Stimulated activated naive CD8-positive, alpha-beta T cell treated with anti-CD3 and anti-CD28 coated beads, Interleukin-15, amount 100 ng/mL, for 72 hours (primary cell): ENCODE data around the gene STARD5.
A peak's percentile ranks its signal among the peaks of the same experiment; 100 is the strongest.

Source experiments
- ATAC-seq: fragments of 150-1000 bp; cut with Tn5 transposase; 2 replicates; pipeline ENCODE4 v1.10.0; 2021; ENCODE audit warnings: mild to moderate bottlenecking, moderate library complexity
- DNase-seq, 2 donors: peaks; one replicate each; pipeline ENCODE4 v3.0.0; 2021 to 2022
- H3K27ac Mint-ChIP-seq, 2 donors: one replicate each; pipeline ENCODE4 v1.8.0; 2022; ENCODE audit warnings: mild to moderate bottlenecking in 2 of 2, mixed read lengths in 2 of 2, moderate library complexity in 2 of 2
- H3K27me3 Mint-ChIP-seq: one replicate; pipeline ENCODE4 v1.8.0; 2022; ENCODE audit warnings: mixed read lengths
- H3K4me1 Mint-ChIP-seq: one replicate; pipeline ENCODE4 v1.8.0; 2022; ENCODE audit warnings: mild to moderate bottlenecking, mixed read lengths
- H3K4me3 Mint-ChIP-seq, 2 donors: one replicate each; pipeline ENCODE4 v1.8.0; 2022; ENCODE audit warnings: mild to moderate bottlenecking in 2 of 2, mixed read lengths in 2 of 2, moderate library complexity in 1 of 2
- H3K9me3 Mint-ChIP-seq, 2 donors: one replicate each; pipeline ENCODE4 v1.8.0; 2022; ENCODE audit warnings: mixed read lengths in 2 of 2

STARD5 gene

GRCh38 chr15:81309647-81310450 is 14.1 kb downstream of the STARD5 start:
- DNase-seq, result no peak
- H3K4me1 Mint-ChIP-seq, result peaks cover 95% of the 10 kb centered on the region
- ATAC-seq, result peak; percentile 14
- H3K27ac Mint-ChIP-seq, result no peak overlapping the region
- H3K9me3 Mint-ChIP-seq, result no peaks in the 10 kb centered on the region
- no peaks in the 10 kb centered on the region for H3K27me3 Mint-ChIP-seq
- H3K4me3 Mint-ChIP-seq, result no peak overlapping the region

GRCh38 chr15:81308260-81308659 is 15.7 kb downstream of the STARD5 start:
- DNase-seq, result no peak
- H3K27ac Mint-ChIP-seq, result no peak overlapping the region
- ATAC-seq, result no peak
- no peaks in the 10 kb centered on the region for H3K27me3 Mint-ChIP-seq
- H3K9me3 Mint-ChIP-seq, result no peaks in the 10 kb centered on the region
- no peak overlapping the region for H3K4me3 Mint-ChIP-seq
- H3K4me1 Mint-ChIP-seq, result peaks cover 96% of the 10 kb centered on the region

- Mint-ChIP-seq H3K4me1 (peaks cover 73% of the 10 kb centered on the region), H3K27ac (peak overlapping the region; percentile 82 to 91), H3K9me3 (no peaks in the 10 kb centered on the region), H3K4me3 (peak overlapping the region; percentile 99 to 100), H3K27me3 (no peaks in the 10 kb centered on the region)
- no peak for DNase-seq
- no peak for ATAC-seq
Measured at GRCh38 chr15:81304226-81304625, 19.7 kb downstream of the STARD5 start.

GRCh38 chr15:81303244-81304225 is 20.4 kb downstream of the STARD5 start:
- Mint-ChIP-seq H3K4me3 (peak overlapping the region; percentile 99 to 100), H3K27me3 (no peaks in the 10 kb centered on the region), H3K9me3 (no peaks in the 10 kb centered on the region), H3K27ac (peak overlapping the region; percentile 89 to 91), H3K4me1 (peaks cover 66% of the 10 kb centered on the region)
- ATAC-seq (no peak), DNase-seq (no peak)

DNA sequence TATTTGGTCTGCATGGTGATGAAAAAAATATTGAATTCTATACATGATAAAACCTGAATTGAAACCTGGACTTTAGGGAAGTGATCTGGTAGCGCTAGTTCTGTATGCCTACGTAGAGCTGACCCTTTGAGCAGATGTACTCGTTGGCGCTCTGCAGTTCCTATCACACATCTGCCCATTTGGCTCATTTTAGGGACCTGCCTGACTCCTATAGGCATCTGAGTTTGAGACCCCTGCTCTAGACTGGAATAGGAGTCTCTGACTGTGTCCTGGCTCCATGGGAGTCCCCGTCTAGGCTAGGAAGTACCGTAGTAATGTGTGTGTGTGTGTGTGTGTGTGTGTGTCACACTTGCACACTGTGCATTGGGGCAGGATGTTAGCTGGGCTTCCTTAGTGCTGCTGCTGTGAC is 21.2 kb downstream of the STARD5 start:
- Mint-ChIP-seq H3K4me1 (peaks cover 60% of the 10 kb centered on the region), H3K27ac (peak overlapping the region; percentile 82 to 89), H3K9me3 (no peaks in the 10 kb centered on the region), H3K4me3 (peak overlapping the region; percentile 99 to 100), H3K27me3 (no peaks in the 10 kb centered on the region)
- ATAC-seq (no peak), DNase-seq (no peak)

DNA sequence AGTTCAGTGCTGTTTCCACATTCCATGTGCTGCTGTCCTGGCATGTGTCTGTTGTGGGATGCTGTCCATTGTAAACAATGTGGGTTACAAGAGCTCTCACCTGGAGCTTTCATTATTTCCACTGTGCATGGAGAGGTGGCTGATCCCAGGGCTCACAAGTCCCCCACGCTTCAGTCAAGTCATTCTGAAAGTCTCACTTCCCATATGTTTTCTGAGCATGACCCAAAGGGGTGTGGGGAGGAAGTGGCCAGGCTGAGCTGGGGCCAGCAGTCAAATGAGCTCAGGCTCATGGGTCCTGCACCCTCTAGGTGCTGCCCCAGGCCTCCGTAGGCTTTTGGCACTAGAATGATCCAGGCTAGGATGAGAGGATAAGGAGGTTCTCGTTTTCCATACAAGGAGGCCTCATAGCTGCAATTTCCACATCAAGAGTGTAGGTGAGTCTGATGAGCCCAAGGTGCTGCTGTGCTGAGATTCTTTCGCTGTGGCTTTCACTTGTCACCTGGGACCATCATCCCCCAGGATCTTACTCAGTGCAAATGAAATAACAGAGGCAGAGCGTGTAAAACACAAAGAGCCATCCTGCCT is 22.0 kb downstream of the STARD5 start:
- peak; percentile 84 for ATAC-seq
- peak overlapping the region; percentile 99 to 100 for H3K4me3 Mint-ChIP-seq

DNA sequence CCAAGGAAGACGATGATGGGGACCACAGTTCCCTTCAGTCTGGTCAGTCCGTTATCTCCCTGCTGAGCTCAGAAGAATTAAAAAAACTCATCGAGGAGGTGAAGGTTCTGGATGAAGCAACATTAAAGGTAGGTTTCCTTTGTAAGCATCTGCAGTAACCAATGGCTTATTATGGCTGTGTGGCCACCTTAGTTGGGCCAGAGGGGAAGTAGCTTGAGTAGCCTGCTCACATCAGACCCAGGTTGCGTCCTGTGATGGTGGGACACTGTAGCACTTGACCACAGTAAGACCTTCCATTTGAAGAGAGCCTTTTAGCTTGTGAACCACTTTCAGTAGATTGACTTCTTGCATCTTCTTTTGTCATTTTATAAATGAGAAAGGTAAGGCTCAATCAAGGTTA is 22.6 kb downstream of the STARD5 start:
- H3K27me3 Mint-ChIP-seq, result no peaks in the 10 kb centered on the region
- peaks cover 55% of the 10 kb centered on the region for H3K4me1 Mint-ChIP-seq
- no peaks in the 10 kb centered on the region for H3K9me3 Mint-ChIP-seq
- no peak for DNase-seq
- no peak for ATAC-seq
- H3K27ac Mint-ChIP-seq, result peak overlapping the region; percentile 28 to 78
- peak overlapping the region; percentile 99 to 100 for H3K4me3 Mint-ChIP-seq

More for the DNA sequence above, 22.0 kb downstream of the STARD5 start:
- no peaks in the 10 kb centered on the region for H3K27me3 Mint-ChIP-seq
- H3K9me3 Mint-ChIP-seq, result no peaks in the 10 kb centered on the region
- H3K4me1 Mint-ChIP-seq, result peaks cover 55% of the 10 kb centered on the region
- peak; percentile 39 to 76 for DNase-seq
- H3K27ac Mint-ChIP-seq, result peak overlapping the region in 1 of 2 donors; percentile 68

GRCh38 chr15:81299630-81300273 is 24.2 kb downstream of the STARD5 start:
- Mint-ChIP-seq H3K9me3 (no peaks in the 10 kb centered on the region), H3K4me1 (peaks cover 55% of the 10 kb centered on the region), H3K4me3 (peak overlapping the region; percentile 99 to 100), H3K27me3 (no peaks in the 10 kb centered on the region), H3K27ac (peak overlapping the region; percentile 95)
- ATAC-seq, result no peak
- DNase-seq, result no peak

GRCh38 chr15:81299156-81299555 is 24.8 kb downstream of the STARD5 start:
- Mint-ChIP-seq H3K4me3 (peak overlapping the region; percentile 99 to 100), H3K4me1 (peaks cover 55% of the 10 kb centered on the region), H3K27ac (peak overlapping the region; percentile 95), H3K9me3 (no peaks in the 10 kb centered on the region), H3K27me3 (no peaks in the 10 kb centered on the region)
- DNase-seq, result no peak
- ATAC-seq, result no peak

DNA sequence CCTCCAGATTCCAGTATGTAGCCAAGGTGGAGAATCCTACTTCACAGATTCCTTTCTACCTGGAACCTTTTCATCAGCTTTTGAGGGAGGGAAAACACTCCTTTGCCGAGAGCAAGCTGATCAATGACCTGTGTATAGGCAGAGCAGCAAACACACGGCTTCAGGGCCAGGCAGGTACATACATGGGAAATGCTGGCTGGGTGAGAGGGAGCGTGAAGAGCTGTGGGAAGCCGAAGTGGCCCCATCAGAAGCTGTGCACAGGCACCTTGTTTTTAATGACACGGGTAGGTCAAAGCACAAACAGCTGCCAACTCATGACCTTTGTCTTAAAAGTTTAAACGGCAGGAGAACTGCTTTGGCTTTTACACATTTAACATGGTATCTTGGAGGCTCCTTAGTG is 25.3 kb downstream of the STARD5 start:
- H3K9me3 Mint-ChIP-seq, result no peaks in the 10 kb centered on the region
- peak overlapping the region; percentile 95 for H3K27ac Mint-ChIP-seq
- no peaks in the 10 kb centered on the region for H3K27me3 Mint-ChIP-seq
- H3K4me1 Mint-ChIP-seq, result peaks cover 55% of the 10 kb centered on the region
- peak overlapping the region; percentile 99 to 100 for H3K4me3 Mint-ChIP-seq
- DNase-seq (no peak), ATAC-seq (no peak)

GRCh38 chr15:81297603-81298575 is 26.1 kb downstream of the STARD5 start:
- Mint-ChIP-seq H3K27me3 (no peaks in the 10 kb centered on the region), H3K27ac (peak overlapping the region; percentile 82 to 89), H3K4me1 (peaks cover 55% of the 10 kb centered on the region), H3K9me3 (no peaks in the 10 kb centered on the region), H3K4me3 (peak overlapping the region; percentile 99 to 100)
- ATAC-seq, result no peak
- no peak for DNase-seq

GRCh38 chr15:81297147-81297572 is 26.8 kb downstream of the STARD5 start:
- H3K27me3 Mint-ChIP-seq, result no peaks in the 10 kb centered on the region
- DNase-seq, result no peak

DNA sequence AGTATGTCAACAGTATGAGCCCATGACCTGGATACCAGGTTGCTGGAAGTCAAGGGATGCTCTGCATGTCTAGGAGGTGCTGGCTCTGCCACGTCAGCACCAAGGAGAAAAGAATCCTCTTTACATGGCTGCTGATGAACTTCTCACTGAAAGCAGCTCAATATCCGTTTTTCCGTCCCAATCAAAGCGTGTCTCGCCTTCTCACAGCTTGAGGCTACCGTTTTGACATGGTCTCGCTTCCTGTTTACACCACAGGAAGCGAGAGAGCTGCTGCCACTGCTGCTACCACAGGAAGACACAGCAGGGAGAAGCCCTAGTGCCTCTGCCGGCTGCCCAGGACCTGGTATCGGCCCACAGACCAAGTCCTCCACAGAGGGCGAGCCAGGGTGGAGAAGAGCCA is 27.3 kb downstream of the STARD5 start:
- ATAC-seq (peak; percentile 62), DNase-seq (peak; percentile 70 to 85)
- Mint-ChIP-seq H3K27me3 (no peaks in the 10 kb centered on the region), H3K9me3 (no peaks in the 10 kb centered on the region), H3K4me3 (peak overlapping the region; percentile 99 to 100), H3K27ac (peak overlapping the region; percentile 95 to 96), H3K4me1 (peaks cover 55% of the 10 kb centered on the region)

More at GRCh38 chr15:81297147-81297572, 26.8 kb downstream of the STARD5 start:
- ATAC-seq, result no peak
- H3K4me1 Mint-ChIP-seq, result peaks cover 55% of the 10 kb centered on the region
- no peaks in the 10 kb centered on the region for H3K9me3 Mint-ChIP-seq
- peak overlapping the region; percentile 95 to 96 for H3K27ac Mint-ChIP-seq
- H3K4me3 Mint-ChIP-seq, result peak overlapping the region; percentile 99 to 100

DNA sequence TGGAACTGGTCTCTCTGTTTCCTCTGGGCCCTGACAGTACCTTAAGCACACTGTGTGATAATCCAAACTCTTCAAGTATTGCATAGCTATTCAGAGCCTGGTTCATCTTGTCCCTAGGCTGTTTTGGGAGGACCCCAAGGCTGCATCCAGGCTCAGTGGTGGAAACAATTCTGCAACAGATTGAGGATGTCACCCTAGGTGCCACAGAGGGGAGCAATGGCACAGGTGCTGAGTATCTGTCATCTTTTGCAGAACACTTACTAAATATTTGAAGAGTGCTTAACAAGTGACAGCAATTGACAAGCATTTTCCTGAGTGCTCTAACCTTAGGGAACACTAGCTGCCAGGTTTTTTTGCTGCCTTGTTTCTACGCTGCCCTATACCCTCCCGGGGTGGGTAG is 27.8 kb downstream of the STARD5 start:
- Mint-ChIP-seq H3K4me1 (peaks cover 60% of the 10 kb centered on the region), H3K27ac (peak overlapping the region; percentile 95 to 96)

More for the DNA sequence above, 27.8 kb downstream of the STARD5 start:
- peak overlapping the region; percentile 99 to 100 for H3K4me3 Mint-ChIP-seq
- no peaks in the 10 kb centered on the region for H3K9me3 Mint-ChIP-seq
- ATAC-seq (no peak), DNase-seq (no peak)
- no peaks in the 10 kb centered on the region for H3K27me3 Mint-ChIP-seq
